ENCODE measurements around the gene BACH2.

BACH2 gene

GRCh38 chr6:90269334-90269733 lies 27.3 kb downstream of the BACH2 start:
- DNase-seq (ENCODE audit: low read depth): no peak

DNA sequence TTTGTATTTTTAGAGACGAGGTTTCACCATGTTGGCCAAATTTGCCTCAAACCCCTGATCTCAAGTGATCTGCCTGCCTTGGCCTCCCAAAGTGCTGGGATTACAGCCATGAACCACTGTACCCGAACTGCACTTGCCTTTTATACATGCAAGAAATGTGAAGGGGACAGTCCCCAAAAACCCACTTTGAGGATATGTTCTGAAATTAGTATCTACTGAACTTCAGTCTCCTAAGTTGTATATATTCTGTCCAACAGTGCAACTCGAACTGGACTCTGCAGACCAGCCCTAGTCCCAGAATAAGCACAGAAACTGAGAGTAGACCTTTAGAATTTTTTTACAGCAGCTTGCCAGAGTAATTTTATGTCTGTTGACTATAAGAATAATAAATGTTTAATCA lies 28.5 kb downstream of the BACH2 start:
- H3K4me3 ChIP-seq (ENCODE audit: low read depth, low read length): no peak overlapping the region
- TF ChIP-seq, protein P1, sequence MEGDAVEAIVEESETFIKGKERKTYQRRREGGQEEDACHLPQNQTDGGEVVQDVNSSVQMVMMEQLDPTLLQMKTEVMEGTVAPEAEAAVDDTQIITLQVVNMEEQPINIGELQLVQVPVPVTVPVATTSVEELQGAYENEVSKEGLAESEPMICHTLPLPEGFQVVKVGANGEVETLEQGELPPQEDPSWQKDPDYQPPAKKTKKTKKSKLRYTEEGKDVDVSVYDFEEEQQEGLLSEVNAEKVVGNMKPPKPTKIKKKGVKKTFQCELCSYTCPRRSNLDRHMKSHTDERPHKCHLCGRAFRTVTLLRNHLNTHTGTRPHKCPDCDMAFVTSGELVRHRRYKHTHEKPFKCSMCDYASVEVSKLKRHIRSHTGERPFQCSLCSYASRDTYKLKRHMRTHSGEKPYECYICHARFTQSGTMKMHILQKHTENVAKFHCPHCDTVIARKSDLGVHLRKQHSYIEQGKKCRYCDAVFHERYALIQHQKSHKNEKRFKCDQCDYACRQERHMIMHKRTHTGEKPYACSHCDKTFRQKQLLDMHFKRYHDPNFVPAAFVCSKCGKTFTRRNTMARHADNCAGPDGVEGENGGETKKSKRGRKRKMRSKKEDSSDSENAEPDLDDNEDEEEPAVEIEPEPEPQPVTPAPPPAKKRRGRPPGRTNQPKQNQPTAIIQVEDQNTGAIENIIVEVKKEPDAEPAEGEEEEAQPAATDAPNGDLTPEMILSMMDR (IDR thresholded peaks at IDR 0.05; ENCODE audit: insufficient read depth, low read depth, low read length, missing control alignments): no peak
- no peak for DNase-seq (ENCODE audit: low read depth)

More at GRCh38 chr6:90269334-90269733, 27.3 kb downstream of the BACH2 start:
- TF ChIP-seq, protein P1 (IDR thresholded peaks at IDR 0.05; ENCODE audit: insufficient read depth, low read depth, low read length, missing control alignments): no peak
- H3K4me3 ChIP-seq (ENCODE audit: low read depth, low read length): no peak overlapping the region

GRCh38 chr6:90266905-90267621 lies 29.6 kb downstream of the BACH2 start:
- no peak for DNase-seq (ENCODE audit: low read depth)
- H3K4me3 ChIP-seq (ENCODE audit: low read depth, low read length): no peak overlapping the region
- TF ChIP-seq, protein P1 (IDR thresholded peaks at IDR 0.05; ENCODE audit: insufficient read depth, low read depth, low read length, missing control alignments): no peak

GRCh38 chr6:90264561-90264960 lies 32.1 kb downstream of the BACH2 start:
- DNase-seq (ENCODE audit: low read depth): no peak
- TF ChIP-seq, protein P1 (IDR thresholded peaks at IDR 0.05; ENCODE audit: insufficient read depth, low read depth, low read length, missing control alignments): no peak
- no peak overlapping the region for H3K4me3 ChIP-seq (ENCODE audit: low read depth, low read length)

GRCh38 chr6:90263633-90264032 lies 33.0 kb downstream of the BACH2 start:
- TF ChIP-seq, protein P1 (IDR thresholded peaks at IDR 0.05; ENCODE audit: insufficient read depth, low read depth, low read length, missing control alignments): no peak
- H3K4me3 ChIP-seq (ENCODE audit: low read depth, low read length): no peak overlapping the region
- DNase-seq (ENCODE audit: low read depth): no peak

DNA sequence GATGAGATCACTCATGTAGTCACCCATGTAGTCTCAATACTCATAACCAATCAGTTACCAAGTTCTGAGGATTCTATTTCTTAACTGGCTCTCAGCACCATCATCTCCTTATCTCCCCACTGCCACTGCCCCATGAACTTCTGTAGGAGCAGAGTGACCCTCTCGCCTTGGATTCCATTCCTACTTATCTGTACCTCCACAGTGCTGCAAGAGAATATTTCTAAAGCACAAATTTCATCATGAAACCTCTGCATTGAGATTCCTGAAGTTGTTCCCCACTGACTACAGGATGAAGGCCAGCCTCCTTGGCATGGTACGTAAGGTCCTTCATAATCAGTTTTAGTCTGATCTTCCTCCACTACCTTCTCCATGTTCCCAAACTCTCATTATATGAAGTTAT lies 34.8 kb downstream of the BACH2 start:
- TF ChIP-seq, protein P1 (IDR thresholded peaks at IDR 0.05; ENCODE audit: insufficient read depth, low read depth, low read length, missing control alignments): no peak
- DNase-seq (ENCODE audit: low read depth): no peak
- H3K4me3 ChIP-seq (ENCODE audit: low read depth, low read length): no peak overlapping the region

- no peak for DNase-seq (ENCODE audit: low read depth)
- TF ChIP-seq, protein P1 (IDR thresholded peaks at IDR 0.05; ENCODE audit: insufficient read depth, low read depth, low read length, missing control alignments): no peak
- no peak overlapping the region for H3K4me3 ChIP-seq (ENCODE audit: low read depth, low read length)
These were observed 39.2 kb downstream of the BACH2 start for GRCh38 chr6:90257486-90257738.
